Measurements from ENCODE around the gene ZMAT1. TPM values are rescaled to one million over a fixed set of nuclear protein-coding genes. Genes with fewer than 3 reads are reported as not detected.
"Not testable (repeated sequence)": the region's sequence is repeated elsewhere in the genome, so short reads cannot be mapped to it uniquely, and the experiment has no call there.

ZMAT1 gene
- total RNA-seq: 10.2 TPM

- H3K4me3 ChIP-seq (ENCODE audit: low read length): peak within 1 kb of the TSS; percentile 43
These were observed at the start of gene ZMAT1 for GRCh38 chrX:101931488-101932248. TSS of gene ZMAT1 (minus strand) at chrX:101932027. CDS start at chrX:101932008, 19 bp downstream.

GRCh38 chrX:101977106-101977505 lies 45.3 kb upstream of the ZMAT1 start:
- H3K9me3 ChIP-seq (ENCODE audit: low read depth, low read length): no peaks in the 10 kb centered on the region
- no peak overlapping the region for H3K4me3 ChIP-seq (ENCODE audit: low read length)
- H3K4me1 ChIP-seq (ENCODE audit: insufficient read depth, low read length): no peaks in the 10 kb centered on the region
- no peaks in the 10 kb centered on the region for H3K27me3 ChIP-seq (ENCODE audit: insufficient read depth, low read length)

More at GRCh38 chrX:101931488-101932248, at the start of gene ZMAT1:
- Histone ChIP-seq H3K4me1 (ENCODE audit: insufficient read depth, low read length) (no peaks in the 10 kb centered on the region), H3K9me3 (ENCODE audit: low read depth, low read length) (no peaks in the 10 kb centered on the region), H3K27me3 (ENCODE audit: insufficient read depth, low read length) (no peaks in the 10 kb centered on the region)

- H3K4me1 ChIP-seq (ENCODE audit: insufficient read depth, low read length): no peaks in the 10 kb centered on the region
- H3K4me3 ChIP-seq (ENCODE audit: low read length): no peak overlapping the region
- H3K27me3 ChIP-seq (ENCODE audit: insufficient read depth, low read length): no peaks in the 10 kb centered on the region
- H3K9me3 ChIP-seq (ENCODE audit: low read depth, low read length): no peaks in the 10 kb centered on the region
These were observed 41.2 kb upstream of the ZMAT1 start for GRCh38 chrX:101973066-101973465.

DNA sequence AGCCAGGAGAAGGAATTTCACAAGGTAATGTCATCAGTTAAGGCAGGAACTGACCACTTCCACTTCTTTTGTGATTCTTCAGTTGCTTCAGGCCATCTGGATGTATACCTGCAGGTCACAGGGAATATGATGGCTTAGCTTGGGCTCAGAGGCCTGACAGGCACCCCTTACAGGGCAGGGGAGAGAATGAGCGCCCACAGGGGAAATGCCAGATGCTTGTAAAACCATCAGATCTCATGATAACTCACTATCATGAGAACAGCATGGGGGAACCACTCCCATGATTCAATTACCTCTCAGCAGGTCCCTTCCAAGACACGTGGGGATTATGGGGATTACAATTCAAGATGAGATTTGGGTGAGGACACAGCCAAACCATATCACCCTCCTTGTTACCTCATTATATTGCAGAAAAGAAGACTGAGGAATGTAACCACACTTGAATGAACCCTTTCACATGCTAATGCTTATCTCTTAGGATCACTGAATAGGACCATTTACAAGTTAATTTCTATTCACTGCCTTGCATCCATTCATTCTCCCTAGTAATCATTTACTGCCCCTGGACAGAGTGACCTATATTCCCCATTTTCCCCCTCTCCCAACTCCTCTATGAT lies 33.2 kb upstream of the ZMAT1 start:
- not testable (repeated sequence) for H3K27me3 ChIP-seq (ENCODE audit: insufficient read depth, low read length); H3K4me1 ChIP-seq (ENCODE audit: insufficient read depth, low read length); H3K9me3 ChIP-seq (ENCODE audit: low read depth, low read length); H3K4me3 ChIP-seq (ENCODE audit: low read length)

GRCh38 chrX:101958139-101958538 lies 26.3 kb upstream of the ZMAT1 start:
- H3K9me3 ChIP-seq (ENCODE audit: low read depth, low read length): no peaks in the 10 kb centered on the region
- no peak overlapping the region for H3K4me3 ChIP-seq (ENCODE audit: low read length)
- no peaks in the 10 kb centered on the region for H3K27me3 ChIP-seq (ENCODE audit: insufficient read depth, low read length)
- H3K4me1 ChIP-seq (ENCODE audit: insufficient read depth, low read length): no peaks in the 10 kb centered on the region

DNA sequence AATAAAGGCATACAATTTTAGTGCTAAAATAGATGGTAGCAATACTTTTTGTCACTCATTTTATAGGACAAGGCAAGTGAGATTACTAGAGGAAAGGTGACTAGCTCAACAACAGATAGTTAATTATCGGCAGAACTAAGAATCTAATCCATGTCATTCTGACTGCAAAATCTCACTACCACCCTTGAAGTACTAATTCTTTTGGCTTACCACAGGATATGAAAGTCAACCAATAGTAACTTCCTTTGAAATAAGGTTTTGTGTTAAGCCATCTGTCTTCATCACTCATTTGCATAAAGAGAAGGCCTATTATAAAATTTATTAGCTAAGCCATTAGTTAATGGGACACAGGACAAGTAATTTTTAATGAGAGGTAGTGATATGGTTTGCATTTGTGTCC lies 25.3 kb upstream of the ZMAT1 start:
- H3K27me3 ChIP-seq (ENCODE audit: insufficient read depth, low read length): no peaks in the 10 kb centered on the region
- no peak overlapping the region for H3K4me3 ChIP-seq (ENCODE audit: low read length)
- no peaks in the 10 kb centered on the region for H3K4me1 ChIP-seq (ENCODE audit: insufficient read depth, low read length)
- no peaks in the 10 kb centered on the region for H3K9me3 ChIP-seq (ENCODE audit: low read depth, low read length)

- no peaks in the 10 kb centered on the region for H3K27me3 ChIP-seq (ENCODE audit: insufficient read depth, low read length)
- H3K4me3 ChIP-seq (ENCODE audit: low read length): no peak overlapping the region
- H3K9me3 ChIP-seq (ENCODE audit: low read depth, low read length): no peaks in the 10 kb centered on the region
- H3K4me1 ChIP-seq (ENCODE audit: insufficient read depth, low read length): no peaks in the 10 kb centered on the region
These were observed 24.7 kb upstream of the ZMAT1 start for GRCh38 chrX:101956556-101956955.

GRCh38 chrX:101950581-101950980 lies 18.8 kb upstream of the ZMAT1 start:
- Histone ChIP-seq H3K4me1 (ENCODE audit: insufficient read depth, low read length) (no peaks in the 10 kb centered on the region), H3K4me3 (ENCODE audit: low read length) (no peak overlapping the region), H3K27me3 (ENCODE audit: insufficient read depth, low read length) (no peaks in the 10 kb centered on the region), H3K9me3 (ENCODE audit: low read depth, low read length) (no peaks in the 10 kb centered on the region)

DNA sequence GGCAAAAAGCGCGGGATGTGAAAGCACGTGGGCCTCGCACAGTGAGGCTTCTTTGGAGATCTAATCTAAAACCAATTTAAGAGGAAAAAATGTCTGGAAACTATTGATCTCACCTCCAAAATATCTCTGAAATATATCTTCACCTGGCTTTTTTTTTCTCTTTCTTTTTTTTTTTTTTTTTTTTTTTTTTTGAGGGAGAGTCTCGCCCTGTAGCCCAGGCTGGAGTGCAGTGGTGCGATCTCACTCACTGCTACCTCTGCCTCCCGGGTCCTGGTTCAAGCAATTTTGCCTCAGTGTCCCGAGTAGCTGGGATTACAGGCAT lies 383 bp upstream of the ZMAT1 start:
- Histone ChIP-seq H3K4me1 (ENCODE audit: insufficient read depth, low read length) (no peaks in the 10 kb centered on the region), H3K4me3 (ENCODE audit: low read length) (peak overlapping the region; percentile 43), H3K27me3 (ENCODE audit: insufficient read depth, low read length) (no peaks in the 10 kb centered on the region), H3K9me3 (ENCODE audit: low read depth, low read length) (no peaks in the 10 kb centered on the region)

GRCh38 chrX:101931136-101931487 lies 715 bp downstream of the ZMAT1 start:
- H3K4me1 ChIP-seq (ENCODE audit: insufficient read depth, low read length): no peaks in the 10 kb centered on the region
- no peaks in the 10 kb centered on the region for H3K9me3 ChIP-seq (ENCODE audit: low read depth, low read length)
- H3K27me3 ChIP-seq (ENCODE audit: insufficient read depth, low read length): no peaks in the 10 kb centered on the region
- H3K4me3 ChIP-seq (ENCODE audit: low read length): peak overlapping the region; percentile 43

DNA sequence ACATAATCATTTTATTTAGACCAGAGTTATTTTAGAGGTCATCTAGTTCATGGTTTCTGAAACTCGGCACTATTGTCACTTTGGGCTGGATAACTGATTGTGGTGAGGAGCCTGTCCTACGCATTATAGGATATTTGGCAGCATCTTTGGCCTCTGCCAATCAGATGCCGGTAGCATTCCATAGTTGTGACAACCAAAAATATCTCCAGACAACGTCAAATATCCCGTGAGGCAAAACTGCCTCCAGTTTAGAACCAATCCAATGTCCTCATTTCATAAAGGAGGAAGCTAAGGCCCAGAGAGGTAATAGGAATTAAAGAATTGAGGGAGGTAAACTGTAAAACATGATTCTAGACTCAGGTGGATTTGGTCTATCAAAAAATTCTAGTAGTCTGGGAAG lies 6.1 kb downstream of the ZMAT1 start:
- Histone ChIP-seq H3K4me3 (ENCODE audit: low read length) (no peak overlapping the region), H3K27me3 (ENCODE audit: insufficient read depth, low read length) (no peaks in the 10 kb centered on the region), H3K9me3 (ENCODE audit: low read depth, low read length) (no peaks in the 10 kb centered on the region), H3K4me1 (ENCODE audit: insufficient read depth, low read length) (no peaks in the 10 kb centered on the region)

GRCh38 chrX:101918751-101919150 lies 13.1 kb downstream of the ZMAT1 start:
- H3K4me3 ChIP-seq (ENCODE audit: low read length): no peak overlapping the region
- H3K27me3 ChIP-seq (ENCODE audit: insufficient read depth, low read length): no peaks in the 10 kb centered on the region
- H3K4me1 ChIP-seq (ENCODE audit: insufficient read depth, low read length): no peaks in the 10 kb centered on the region
- no peaks in the 10 kb centered on the region for H3K9me3 ChIP-seq (ENCODE audit: low read depth, low read length)

DNA sequence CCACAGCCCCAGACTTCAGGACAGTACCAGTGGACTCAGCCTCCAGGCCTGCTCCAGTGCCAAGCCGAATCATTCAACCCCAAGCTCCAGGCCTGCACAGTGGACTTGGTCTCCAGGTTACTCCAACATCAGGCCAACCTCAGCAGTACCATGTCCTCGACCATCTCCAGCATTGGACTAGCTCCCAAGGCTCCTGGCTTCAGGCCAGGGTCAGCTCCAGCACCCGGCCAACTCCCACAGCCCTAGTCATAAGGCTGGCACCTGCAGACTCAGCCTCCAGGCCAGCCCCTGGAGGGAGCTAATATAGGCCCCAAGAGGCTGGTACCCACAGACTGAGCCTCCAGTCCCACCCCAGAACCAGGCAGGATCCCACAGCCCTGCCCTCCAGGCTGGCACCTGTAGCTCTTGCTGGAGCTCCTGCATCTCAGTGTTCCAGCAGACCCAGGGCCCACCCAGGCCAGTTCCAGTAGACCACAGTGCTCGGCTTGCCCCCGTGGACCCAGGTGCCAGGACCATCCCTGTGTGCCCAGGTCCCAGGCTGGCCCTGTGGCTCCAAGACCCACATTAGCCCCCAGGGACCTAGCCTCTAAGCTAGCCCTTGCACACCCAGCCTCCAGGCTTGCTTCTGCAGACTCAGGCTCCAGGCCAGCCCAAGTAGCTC lies 25.6 kb downstream of the ZMAT1 start:
- peaks cover 5% of the 10 kb centered on the region for H3K9me3 ChIP-seq (ENCODE audit: low read depth, low read length)
- no peaks in the 10 kb centered on the region for H3K4me1 ChIP-seq (ENCODE audit: insufficient read depth, low read length)
- no peaks in the 10 kb centered on the region for H3K27me3 ChIP-seq (ENCODE audit: insufficient read depth, low read length)
- H3K4me3 ChIP-seq (ENCODE audit: low read length): no peak overlapping the region

- Histone ChIP-seq H3K9me3 (ENCODE audit: low read depth, low read length) (no peaks in the 10 kb centered on the region), H3K4me1 (ENCODE audit: insufficient read depth, low read length) (no peaks in the 10 kb centered on the region), H3K4me3 (ENCODE audit: low read length) (no peak overlapping the region), H3K27me3 (ENCODE audit: insufficient read depth, low read length) (no peaks in the 10 kb centered on the region)
These were observed 26.8 kb downstream of the ZMAT1 start for GRCh38 chrX:101904996-101905395.

Measured in mononuclear cell (primary cell).